SK-N-SH treated with all-trans-retinoic acid at 6 μM for 48 hours (cell line): ENCODE measurements around the gene TTF2.

Source experiments
- ATAC-seq: fragments of 200-7000 bp; cut with Tn5 transposase; 3 replicates; pipeline ENCODE4 v1.9.1; 2020; ENCODE audit warnings: mild to moderate bottlenecking, moderate library complexity
- ARNTL ChIP-seq: fragments of 450-650 bp; formaldehyde crosslinking; IDR thresholded peaks from 2 replicates; pipeline ENCODE4 v1.5.0; 2020; ENCODE audit warnings: low read depth, mild to moderate bottlenecking, moderate library complexity, borderline replicate concordance
- CREB5 ChIP-seq: fragments of 250-450 bp; sonication (Bioruptor Pico); IDR thresholded peaks from 2 replicates; pipeline ENCODE4 v1.5.1; 2020; ENCODE audit warnings: low read depth, mild to moderate bottlenecking, moderate library complexity
- CSRNP3 ChIP-seq: fragments of 250-450 bp; sonication (Bioruptor Pico); IDR thresholded peaks from 2 replicates; pipeline ENCODE4 v1.5.1; 2021; ENCODE audit warnings: mild to moderate bottlenecking, moderate library complexity
- ISL1 ChIP-seq: fragments of 250-450 bp; sonication (Bioruptor Pico); IDR thresholded peaks from 2 replicates; pipeline ENCODE4 v2.1.2; 2022; ENCODE audit warnings: mild to moderate bottlenecking, moderate library complexity
- PATZ1 ChIP-seq: fragments of 250-450 bp; sonication (Bioruptor Pico); IDR thresholded peaks from 2 replicates; pipeline ENCODE4 v1.8.0; 2020; ENCODE audit warnings: mild to moderate bottlenecking, moderate library complexity, borderline replicate concordance
- POU6F1 ChIP-seq: fragments of 250-450 bp; sonication (Bioruptor Pico); IDR thresholded peaks from 2 replicates; pipeline ENCODE4 v1.8.0; 2021; ENCODE audit warnings: low read depth, mild to moderate bottlenecking, moderate library complexity, borderline replicate concordance
- PPARA ChIP-seq: fragments of 250-450 bp; sonication (Bioruptor Pico); IDR thresholded peaks from 2 replicates; pipeline ENCODE4 v1.5.0; 2020; ENCODE audit warnings: mild to moderate bottlenecking, borderline replicate concordance
- RARB ChIP-seq: fragments of 250-450 bp; sonication (Bioruptor Pico); IDR thresholded peaks from 2 replicates; pipeline ENCODE4 v1.8.0; 2021; ENCODE audit warnings: mild to moderate bottlenecking, moderate library complexity
- TCF4 ChIP-seq: fragments of 250-450 bp; sonication (Bioruptor Pico); IDR thresholded peaks from 2 replicates; pipeline ENCODE4 v1.8.0; 2021; ENCODE audit warnings: mild to moderate bottlenecking, moderate library complexity, borderline replicate concordance
- TOX ChIP-seq: fragments of 250-450 bp; sonication (Bioruptor Pico); IDR thresholded peaks from 2 replicates; pipeline ENCODE4 v1.8.0; 2021; ENCODE audit warnings: mild to moderate bottlenecking, moderate library complexity, borderline replicate concordance
- TSHZ2 ChIP-seq: fragments of 250-450 bp; sonication (Bioruptor Pico); IDR thresholded peaks from 2 replicates; pipeline ENCODE4 v1.5.0; 2020; ENCODE audit warnings: mild to moderate bottlenecking, moderate library complexity
- ZC3H10 ChIP-seq: fragments of 250-450 bp; sonication (Bioruptor Pico); IDR thresholded peaks from 2 replicates; pipeline ENCODE4 v1.5.1; 2021; ENCODE audit warnings: mild to moderate bottlenecking, moderate library complexity
- ZFP3 ChIP-seq: fragments of 250-450 bp; sonication (Bioruptor Pico); IDR thresholded peaks from 2 replicates; pipeline ENCODE4 v1.5.0; 2020; ENCODE audit warnings: mild to moderate bottlenecking, moderate library complexity
- ZFP30 ChIP-seq: fragments of 450-650 bp; formaldehyde crosslinking; IDR thresholded peaks from 2 replicates; pipeline ENCODE4 v1.5.0; 2022; ENCODE audit warnings: mild to moderate bottlenecking, moderate library complexity
- ZNF565 ChIP-seq: fragments of 450-650 bp; formaldehyde crosslinking; conservative IDR thresholded peaks from 2 replicates; pipeline ENCODE4 v1.5.0; 2020; ENCODE audit warnings: low read depth, mild to moderate bottlenecking, moderate library complexity
- ZNF70 ChIP-seq: fragments of 450-650 bp; formaldehyde crosslinking; IDR thresholded peaks from 2 replicates; pipeline ENCODE4 v1.5.0; 2020; ENCODE audit warnings: mild to moderate bottlenecking, moderate library complexity
- ZNF8 ChIP-seq: fragments of 450-650 bp; formaldehyde crosslinking; IDR thresholded peaks from 2 replicates; pipeline ENCODE4 v1.5.0; 2020; ENCODE audit warnings: mild to moderate bottlenecking, moderate library complexity

TTF2 gene

GRCh38 chr1:117143871-117144270, 83.7 kb downstream of the TTF2 start:
- peak; percentile 33; the same call in 2 of the 3 replicates for ATAC-seq
- no peak for TF ChIP-seq ZFP30 (CRISPR knock-in tag)

GRCh38 chr1:117146072-117146471, 85.9 kb downstream of the TTF2 start:
- TF ChIP-seq ARNTL (no peak), PPARA (no peak)
- no peak for ATAC-seq

GRCh38 chr1:117146575-117147340, 86.6 kb downstream of the TTF2 start:
- ATAC-seq = peak; percentile 91
- TF ChIP-seq TSHZ2 (CRISPR knock-in tag) (no peak), POU6F1 (CRISPR knock-in tag) (no peak), RARB (CRISPR knock-in tag) (no peak), ISL1 (peak; percentile 35; the same call in 1 of the 2 replicates), TOX (CRISPR knock-in tag) (no peak), ZFP3 (CRISPR knock-in tag) (no peak), CSRNP3 (CRISPR knock-in tag) (no peak), ZNF8 (no peak), ZC3H10 (CRISPR knock-in tag) (no peak)

- ATAC-seq = no peak
- no peak for TF ChIP-seq TOX (CRISPR knock-in tag)
- TF ChIP-seq ZNF70 = no peak
- no peak for TF ChIP-seq CSRNP3 (CRISPR knock-in tag)
- no peak for TF ChIP-seq CREB5 (CRISPR knock-in tag)
- TF ChIP-seq POU6F1 (CRISPR knock-in tag) = no peak
- TF ChIP-seq PATZ1 (CRISPR knock-in tag) = no peak
- no peak for TF ChIP-seq ZNF565 (CRISPR knock-in tag)
- no peak for TF ChIP-seq TCF4 (CRISPR knock-in tag)
- no peak for TF ChIP-seq ZNF8
- TF ChIP-seq ZFP30 (CRISPR knock-in tag) = no peak
- TF ChIP-seq RARB (CRISPR knock-in tag) = no peak
Observed at GRCh38 chr1:117147341-117147831, 87.3 kb downstream of the TTF2 start.
